A549 (cell line): ENCODE measurements around the gene INPP5J. TPM values are rescaled to one million over a fixed set of nuclear protein-coding genes. Genes with fewer than 3 reads are reported as not detected.

ENCODE experiments used
- ATAC-seq, 2 experiments: fragments of 200-7000 bp in 1 of 2; fragments of >200 bp in 1 of 2; cut with Nextera tagmentation in 1 of 2; cut with Tn5 transposase in 1 of 2; 3 replicates each; pipeline versions ENCODE4 v1.8.0 to v1.9.1; 2018 to 2020; ENCODE audit warnings: mild to moderate bottlenecking in 1 of 2, moderate library complexity in 1 of 2
- CTCF ChIA-PET: fragments of 300-600 bp; sonication (Branson Sonifier 250); formaldehyde crosslinking; extraction: SDS; loops from one replicate; lab custom pipeline; 2021; ENCODE audit warnings: antibody characterized with exemption, inconsistent platforms; lab: Yijun Ruan, JAX
- POLR2A ChIA-PET: fragments of 350-600 bp; formaldehyde crosslinking; extraction: SDS; loops from one replicate; lab custom pipeline; 2021; ENCODE audit warnings: antibody characterized with exemption, inconsistent platforms; lab: Yijun Ruan, JAX
- DNase-seq, 2 experiments: peaks; one replicate each; pipeline versions ENCODE4 v3.0.0 to v3.0.0-alpha.2; 2011 to 2016; ENCODE audit warnings: low read depth in 1 of 2, low spot score in 1 of 2
- FAIRE-seq: peaks from 2 replicates; lab custom pipeline; 2011; peaks lifted over from hg19 to GRCh38; lab: Jason Lieb, UNC
- H3K27ac ChIP-seq, 2 experiments: fragments of >200 bp; sonication (Bioruptor Twin); formaldehyde crosslinking; 3 replicates each; pipeline ENCODE4 v1.5.1; 2016 to 2017
- H3K4me1 ChIP-seq: fragments of >200 bp; sonication (Bioruptor Twin); formaldehyde crosslinking; 3 replicates; pipeline ENCODE4 v1.6.1; 2016
- H3K4me2 ChIP-seq: fragments of >200 bp; sonication (Bioruptor Twin); formaldehyde crosslinking; 3 replicates; pipeline ENCODE4 v1.6.1; 2016
- H3K4me3 ChIP-seq: fragments of >200 bp; sonication (Bioruptor Twin); formaldehyde crosslinking; 3 replicates; pipeline ENCODE4 v1.5.1; 2016
- H3K9me3 ChIP-seq: fragments of >200 bp; sonication (Bioruptor Twin); formaldehyde crosslinking; 3 replicates; pipeline ENCODE4 v1.6.1; 2016
- CEBPB ChIP-seq, 2 experiments: fragments of >200 bp in 1 of 2; sonication (Bioruptor Twin) in 1 of 2; formaldehyde crosslinking in 1 of 2; IDR thresholded peaks; 2 replicates each; pipeline ENCODE4 v1.6.1; 2012 to 2016
- E2F6 ChIP-seq: IDR thresholded peaks from 2 replicates; pipeline ENCODE4 v1.6.1; 2012; ENCODE audit warnings: low read depth, borderline replicate concordance
- EHF ChIP-seq: fragments of 250-450 bp; sonication (Bioruptor Pico); IDR thresholded peaks from 2 replicates; pipeline ENCODE4 v1.5.0; 2020; ENCODE audit warnings: mild to moderate bottlenecking
- FOSL2 ChIP-seq, 2 experiments: fragments of 450-650 bp in 1 of 2; fragments of >200 bp in 1 of 2; sonication (Bioruptor Twin) in 1 of 2; formaldehyde crosslinking; IDR thresholded peaks; 2 replicates each; pipeline versions ENCODE4 v1.5.0 to v1.6.1; 2016 to 2020; ENCODE audit warnings: mild to moderate bottlenecking in 1 of 2, moderate library complexity in 1 of 2
- FOXS1 ChIP-seq: fragments of 250-450 bp; sonication (Bioruptor Pico); IDR thresholded peaks from 2 replicates; pipeline ENCODE4 v1.5.0; 2020; ENCODE audit warnings: mild to moderate bottlenecking, moderate library complexity
- HDAC2 ChIP-seq: fragments of 200-600 bp; sonication (generic); IDR thresholded peaks from 2 replicates; pipeline ENCODE4 v1.6.1; 2016
- JUN ChIP-seq, 2 experiments: fragments of >200 bp; sonication (Bioruptor Twin); formaldehyde crosslinking; IDR thresholded peaks; 2 replicates in 1 of 2; 3 replicates in 1 of 2; pipeline ENCODE4 v1.6.1; 2016 to 2017
- JUNB ChIP-seq: fragments of >200 bp; sonication (Bioruptor Twin); formaldehyde crosslinking; IDR thresholded peaks from 2 replicates; pipeline ENCODE4 v1.6.1; 2016
- KDM5A ChIP-seq: fragments of 200-600 bp; sonication (generic); IDR thresholded peaks from 2 replicates; pipeline ENCODE4 v1.6.1; 2016; ENCODE audit warnings: antibody characterized with exemption, mild to moderate bottlenecking
- MAZ ChIP-seq: fragments of 150-350 bp; IDR thresholded peaks from 2 replicates; pipeline ENCODE4 v1.6.1; 2014; ENCODE audit warnings: antibody characterized with exemption, low read depth, low read length, borderline replicate concordance
- NFE2L2 ChIP-seq: fragments of 150-350 bp; conservative IDR thresholded peaks from 2 replicates; pipeline ENCODE4 v1.6.1; 2014; ENCODE audit warnings: low read length
- NR3C1 ChIP-seq: fragments of >200 bp; sonication (Bioruptor Twin); formaldehyde crosslinking; IDR thresholded peaks from 3 replicates; pipeline ENCODE4 v1.6.1; 2017
- PHF8 ChIP-seq: fragments of 200-600 bp; sonication (generic); IDR thresholded peaks from 2 replicates; pipeline ENCODE4 v1.6.1; 2016; ENCODE audit warnings: low read depth, mild to moderate bottlenecking, antibody characterized with exemption, moderate library complexity, borderline replicate concordance
- POLR2A ChIP-seq: IDR thresholded peaks from 2 replicates; pipeline ENCODE4 v1.6.1; 2012; ENCODE audit warnings: mild to moderate bottlenecking, low read length
- SMC3 ChIP-seq: fragments of >200 bp; sonication (Bioruptor Twin); formaldehyde crosslinking; IDR thresholded peaks from 3 replicates; pipeline ENCODE4 v1.6.1; 2018; ENCODE audit warnings: inconsistent platforms
- TFCP2L1 ChIP-seq: fragments of 250-450 bp; sonication (Bioruptor Pico); IDR thresholded peaks from 2 replicates; pipeline ENCODE4 v1.5.0; 2021; ENCODE audit warnings: mild to moderate bottlenecking
- TP53 ChIP-seq: fragments of 250-450 bp; sonication (Bioruptor Pico); IDR thresholded peaks from 2 replicates; pipeline ENCODE4 v1.5.0; 2021; ENCODE audit warnings: mild to moderate bottlenecking, moderate library complexity
- USF2 ChIP-seq: fragments of 450-650 bp; IDR thresholded peaks from 2 replicates; pipeline ENCODE4 v1.6.1; 2014; ENCODE audit warnings: antibody characterized with exemption
- ZC3H11A ChIP-seq: fragments of 450-650 bp; IDR thresholded peaks from 2 replicates; pipeline ENCODE4 v1.6.1; 2014; ENCODE audit warnings: antibody characterized with exemption, mild to moderate bottlenecking
- ZSCAN20 ChIP-seq: fragments of 250-450 bp; sonication (Bioruptor Pico); IDR thresholded peaks from 2 replicates; pipeline ENCODE4 v1.8.0; 2022; ENCODE audit warnings: mild to moderate bottlenecking, moderate library complexity
- WGBS: methylation state at CpG from one replicate; pipeline ENCODE4 v1.1.6; 2017; ENCODE audit errors: missing lambda C conversion rate; 5-methylcytosine and 5-hydroxymethylcytosine counted together
- polyA plus RNA-seq, 4 experiments: library from polyadenylated mRNA; depleted of rRNA in 3 of 4; stranded (reverse); fragments of >200 nt; fragmentation: RNase III in 1 of 4; extraction: RNeasy Plus Mini Kit Qiagen cat#74134 plus additional on column Dnase treatment in 1 of 4; gene quantifications; 2 replicates in 3 of 4; 3 replicates in 1 of 4; pipeline ENCODE4 v1.2.3, GENCODE V29; 2011 to 2017
- TF ChIP-seq, protein P1 (sequence below): fragments of >200 bp; sonication (Bioruptor Twin); formaldehyde crosslinking; IDR thresholded peaks from 3 replicates; pipeline ENCODE4 v1.5.1; 2016
- TF ChIP-seq, protein P2 (sequence below): fragments of >200 bp; sonication (Bioruptor Twin); formaldehyde crosslinking; IDR thresholded peaks from 3 replicates; pipeline ENCODE4 v1.6.1; 2016

Gene INPP5J
- polyA plus RNA-seq, 2 of the 4 experiments (the other 2 are of a cell fraction): 0.70 to 1.5 TPM

DNA sequence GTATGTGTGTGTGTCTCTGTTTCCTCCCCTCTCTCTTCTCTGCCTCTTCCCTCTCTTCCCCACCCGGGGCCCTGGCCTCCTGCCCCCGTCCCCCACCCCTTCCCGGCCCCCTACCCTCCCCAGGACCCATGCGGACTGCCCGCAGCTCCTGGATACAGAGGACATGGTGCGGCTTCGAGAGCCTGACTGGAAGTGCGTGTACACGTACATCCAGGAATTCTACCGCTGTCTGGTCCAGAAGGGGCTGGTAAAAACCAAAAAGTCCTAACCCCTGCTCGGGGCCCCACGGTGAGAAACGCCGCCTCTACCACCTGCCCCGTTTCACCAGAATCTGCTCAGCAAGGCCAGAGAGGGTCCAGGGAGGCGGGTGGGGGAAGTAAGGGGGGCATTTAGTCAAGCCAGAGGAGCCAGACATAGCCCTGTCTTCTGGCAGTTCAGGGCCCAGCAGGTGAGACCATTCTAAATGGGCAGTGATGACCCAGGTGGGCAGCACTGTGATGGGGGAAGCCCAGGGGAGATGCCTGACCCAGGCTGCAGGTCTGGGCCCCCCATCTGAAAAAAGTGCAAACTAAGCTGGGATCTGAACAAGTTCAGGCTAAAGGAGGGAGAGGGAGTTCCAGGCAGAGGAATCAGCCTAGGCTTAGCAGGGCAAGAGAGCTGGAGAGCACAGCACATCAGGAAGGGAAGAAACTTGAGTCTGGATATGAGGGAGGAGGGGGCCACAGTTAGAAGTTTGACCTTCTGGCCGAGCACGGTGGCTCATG is 21.8 kb upstream of the INPP5J start:
- WGBS: 96% methylated on average over 4 of the region's 18 CpGs
- Histone ChIP-seq H3K4me1 (peaks cover 14% of the 10 kb centered on the region), H3K27ac (no peak overlapping the region), H3K4me2 (no peak overlapping the region), H3K9me3 (no peaks in the 10 kb centered on the region), H3K4me3 (no peak overlapping the region)
- DNase-seq (no peak), FAIRE-seq (no peak), ATAC-seq (no peak)
- ChIA-PET POLR2A (no interaction called here), CTCF (interaction anchor here (1.8 kb wide), 1 partner anchor 130 kb away, joined by 4 read pairs; no protein-coding TSS in a partner anchor)
- no peak for TF ChIP-seq ZC3H11A
- TF ChIP-seq TP53 (CRISPR knock-in tag): no peak

- FAIRE-seq (no peak), DNase-seq (peak in 1 of 2 experiments; percentile 57), ATAC-seq (peak; percentile 60 to 67)
- ChIA-PET POLR2A (interaction anchor here (1.0 kb wide), 2 partner anchors 9 to 22 kb away, joined by 3 to 4 read pairs; partner anchors contain the start of gene SMTN), CTCF (interaction anchor here (0.6 to 1.9 kb wide), 8 partner anchors 9 to 170 kb away, joined by 3 to 6 read pairs (median 4); no protein-coding TSS in a partner anchor)
- Histone ChIP-seq H3K4me1 (peaks cover 14% of the 10 kb centered on the region), H3K9me3 (no peaks in the 10 kb centered on the region), H3K4me3 (no peak overlapping the region), H3K27ac (peak overlapping the region in 1 of 2 experiments; percentile 70; a peak in 3 of 6 replicates), H3K4me2 (peak overlapping the region; percentile 24)
- peak in 1 of 2 experiments; percentile 29; a peak in 1 of 4 replicates for TF ChIP-seq CEBPB (IDR thresholded peaks at IDR 0.05)
- no peak for TF ChIP-seq TFCP2L1 (CRISPR knock-in tag)
- 0 out of 2 replicates have a peak, but pooled peaks have one; percentile 10 for TF ChIP-seq FOSL2 (IDR thresholded peaks at IDR 0.05)
- TF ChIP-seq FOSL2 (CRISPR knock-in tag; IDR thresholded peaks at IDR 0.05): peak; percentile 58
- TF ChIP-seq JUNB: no peak
- 68% methylated on average over 7 of the region's 8 CpGs for WGBS
Observed at GRCh38 chr22:31102441-31103081, 20.2 kb upstream of the INPP5J start.

DNA sequence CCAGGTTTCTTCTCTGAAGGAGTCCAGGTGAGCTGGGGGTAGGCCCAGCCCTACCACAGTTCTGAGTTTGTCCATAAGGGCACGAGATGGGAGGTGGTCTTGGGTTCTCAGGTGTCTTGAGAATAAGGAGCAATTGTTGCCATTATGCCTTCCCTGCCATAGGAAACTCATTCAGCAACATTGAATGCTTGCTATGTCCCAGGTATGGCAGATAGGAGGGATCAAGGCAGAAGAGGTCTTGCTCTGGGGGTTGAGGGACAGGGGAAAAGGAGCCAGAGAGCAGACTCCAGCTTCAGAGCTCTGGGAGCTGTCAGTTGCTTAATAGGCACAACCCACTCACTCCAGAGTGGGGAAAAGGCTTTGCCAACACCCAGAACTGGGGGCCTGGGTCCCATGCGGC is 19.7 kb upstream of the INPP5J start:
- Histone ChIP-seq H3K4me3 (no peak overlapping the region), H3K27ac (peak overlapping the region in 1 of 2 experiments; percentile 70; a peak in 3 of 6 replicates), H3K9me3 (no peaks in the 10 kb centered on the region), H3K4me1 (peaks cover 14% of the 10 kb centered on the region), H3K4me2 (no peak overlapping the region)
- 83% methylated on average over 2 of the region's 2 CpGs for WGBS
- ATAC-seq (no peak), FAIRE-seq (no peak), DNase-seq (no peak)
- CTCF ChIA-PET: interaction anchor here (1.9 kb wide), 2 partner anchors 9 to 18 kb away, joined by 5 to 6 read pairs; no protein-coding TSS in a partner anchor
- no peak for TF ChIP-seq PHF8
- no peak for TF ChIP-seq POLR2A
- no peak for TF ChIP-seq FOSL2 (IDR thresholded peaks at IDR 0.05)
- no peak for TF ChIP-seq FOSL2 (CRISPR knock-in tag; IDR thresholded peaks at IDR 0.05)
- TF ChIP-seq CEBPB (IDR thresholded peaks at IDR 0.05): no peak
- TF ChIP-seq, protein P1, sequence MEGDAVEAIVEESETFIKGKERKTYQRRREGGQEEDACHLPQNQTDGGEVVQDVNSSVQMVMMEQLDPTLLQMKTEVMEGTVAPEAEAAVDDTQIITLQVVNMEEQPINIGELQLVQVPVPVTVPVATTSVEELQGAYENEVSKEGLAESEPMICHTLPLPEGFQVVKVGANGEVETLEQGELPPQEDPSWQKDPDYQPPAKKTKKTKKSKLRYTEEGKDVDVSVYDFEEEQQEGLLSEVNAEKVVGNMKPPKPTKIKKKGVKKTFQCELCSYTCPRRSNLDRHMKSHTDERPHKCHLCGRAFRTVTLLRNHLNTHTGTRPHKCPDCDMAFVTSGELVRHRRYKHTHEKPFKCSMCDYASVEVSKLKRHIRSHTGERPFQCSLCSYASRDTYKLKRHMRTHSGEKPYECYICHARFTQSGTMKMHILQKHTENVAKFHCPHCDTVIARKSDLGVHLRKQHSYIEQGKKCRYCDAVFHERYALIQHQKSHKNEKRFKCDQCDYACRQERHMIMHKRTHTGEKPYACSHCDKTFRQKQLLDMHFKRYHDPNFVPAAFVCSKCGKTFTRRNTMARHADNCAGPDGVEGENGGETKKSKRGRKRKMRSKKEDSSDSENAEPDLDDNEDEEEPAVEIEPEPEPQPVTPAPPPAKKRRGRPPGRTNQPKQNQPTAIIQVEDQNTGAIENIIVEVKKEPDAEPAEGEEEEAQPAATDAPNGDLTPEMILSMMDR: no peak
- POLR2A ChIA-PET: interaction anchor here (1.0 kb wide), 1 partner anchor 22 kb away, joined by 4 read pairs; the partner anchor contains the start of gene SMTN

- ChIA-PET POLR2A (no interaction called here), CTCF (interaction anchor here (0.7 to 1.9 kb wide), 3 partner anchors 10 to 392 kb away, joined by 3 to 6 read pairs (median 5); no protein-coding TSS in a partner anchor)
- H3K9me3 ChIP-seq: no peaks in the 10 kb centered on the region
- peaks cover 14% of the 10 kb centered on the region for H3K4me1 ChIP-seq
- H3K4me3 ChIP-seq: no peak overlapping the region
- H3K4me2 ChIP-seq: no peak overlapping the region
- no peak overlapping the region for H3K27ac ChIP-seq
- FAIRE-seq: no peak
- TF ChIP-seq, protein P2, sequence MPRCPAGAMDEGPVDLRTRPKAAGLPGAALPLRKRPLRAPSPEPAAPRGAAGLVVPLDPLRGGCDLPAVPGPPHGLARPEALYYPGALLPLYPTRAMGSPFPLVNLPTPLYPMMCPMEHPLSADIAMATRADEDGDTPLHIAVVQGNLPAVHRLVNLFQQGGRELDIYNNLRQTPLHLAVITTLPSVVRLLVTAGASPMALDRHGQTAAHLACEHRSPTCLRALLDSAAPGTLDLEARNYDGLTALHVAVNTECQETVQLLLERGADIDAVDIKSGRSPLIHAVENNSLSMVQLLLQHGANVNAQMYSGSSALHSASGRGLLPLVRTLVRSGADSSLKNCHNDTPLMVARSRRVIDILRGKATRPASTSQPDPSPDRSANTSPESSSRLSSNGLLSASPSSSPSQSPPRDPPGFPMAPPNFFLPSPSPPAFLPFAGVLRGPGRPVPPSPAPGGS: no peak
- TF ChIP-seq E2F6 (no peak), NR3C1 (no peak), SMC3 (no peak), USF2 (no peak), MAZ (no peak), KDM5A (no peak), JUN (IDR thresholded peaks at IDR 0.05) (no peak), FOXS1 (CRISPR knock-in tag) (no peak), ZSCAN20 (CRISPR knock-in tag) (no peak), NFE2L2 (no peak), HDAC2 (no peak), EHF (CRISPR knock-in tag) (no peak)
- DNase-seq: no peak
- 95% methylated on average over 27 of the region's 33 CpGs for WGBS
- no peak for ATAC-seq
Observed at GRCh38 chr22:31103899-31104694, 18.7 kb upstream of the INPP5J start.
